Measurements from ENCODE around the gene RFTN1.

Gene RFTN1

DNA sequence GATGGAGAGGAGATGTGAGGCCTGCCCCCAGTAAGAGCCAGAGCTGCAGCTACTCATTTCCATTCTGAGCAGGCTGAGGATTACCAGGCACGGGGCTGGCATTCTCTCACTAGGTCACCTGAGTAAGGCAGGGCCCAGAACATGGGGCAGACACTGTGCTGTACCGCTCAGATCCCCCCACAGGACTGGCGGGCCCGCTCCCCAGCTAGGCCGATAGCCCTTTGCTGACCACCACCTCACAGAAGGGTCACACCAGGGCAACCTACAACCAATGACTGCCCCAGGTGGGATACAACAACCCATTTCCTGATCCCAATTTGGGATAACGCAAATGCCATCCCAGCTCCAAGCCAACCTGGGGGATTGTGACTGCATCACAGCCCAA lies 195.9 kb downstream of the RFTN1 start:
- no peaks in the 10 kb centered on the region for H3K27me3 ChIP-seq (ENCODE audit: control insufficient read depth, low read length)
- peaks cover 15% of the 10 kb centered on the region for H3F3A ChIP-seq (ENCODE audit: control insufficient read depth, insufficient read depth)
- no peaks in the 10 kb centered on the region for H3K9me2 ChIP-seq (replicated peaks; ENCODE audit: control insufficient read depth, low read length)
- H3K9me3 ChIP-seq (ENCODE audit: control insufficient read depth, insufficient read depth, low read length) = no peaks in the 10 kb centered on the region
- H3K36me3 ChIP-seq (ENCODE audit: control insufficient read depth, low read length) = peaks cover 99% of the 10 kb centered on the region
- H3K4me2 ChIP-seq (ENCODE audit: low read length) = no peak overlapping the region
- H3K4me3 ChIP-seq (ENCODE audit: low read length) = no peak overlapping the region
- peaks cover 7% of the 10 kb centered on the region; the same call in 1 of the 2 replicates for H4K20me1 ChIP-seq (ENCODE audit: control insufficient read depth, insufficient read depth, low read depth, low read length)
- H3K27ac ChIP-seq (ENCODE audit: low read depth, low read length) = no peak overlapping the region
- no peak for TF ChIP-seq EZH2phosphoT487 (IDR thresholded peaks at IDR 0.05; ENCODE audit: borderline replicate concordance, low read length)
- no peak for TF ChIP-seq CTCF (IDR thresholded peaks at IDR 0.05; ENCODE audit: low read depth, low read length, poor library complexity, severe bottlenecking)
- peaks cover 26% of the 10 kb centered on the region for H3K79me2 ChIP-seq (ENCODE audit: control insufficient read depth, low read length)
- peaks cover 3% of the 10 kb centered on the region; the same call in 1 of the 2 replicates for H3K4me1 ChIP-seq (ENCODE audit: control insufficient read depth, low read length)

GRCh38 chr3:16316847-16317560 lies 196.5 kb downstream of the RFTN1 start:
- TF ChIP-seq EZH2phosphoT487 (IDR thresholded peaks at IDR 0.05; ENCODE audit: borderline replicate concordance, low read length) = no peak
- TF ChIP-seq CTCF (IDR thresholded peaks at IDR 0.05; ENCODE audit: low read depth, low read length, poor library complexity, severe bottlenecking) = no peak
- Histone ChIP-seq H3K27ac (ENCODE audit: low read depth, low read length) (no peak overlapping the region), H3K27me3 (ENCODE audit: control insufficient read depth, low read length) (no peaks in the 10 kb centered on the region), H3K36me3 (ENCODE audit: control insufficient read depth, low read length) (peaks cover 99% of the 10 kb centered on the region), H3K4me2 (ENCODE audit: low read length) (no peak overlapping the region), H3K4me1 (ENCODE audit: control insufficient read depth, low read length) (peaks cover 9% of the 10 kb centered on the region; the same call in 1 of the 2 replicates), H3K9me3 (ENCODE audit: control insufficient read depth, insufficient read depth, low read length) (no peaks in the 10 kb centered on the region), H4K20me1 (ENCODE audit: control insufficient read depth, insufficient read depth, low read depth, low read length) (peaks cover 7% of the 10 kb centered on the region; the same call in 1 of the 2 replicates), H3K9me2 (replicated peaks; ENCODE audit: control insufficient read depth, low read length) (no peaks in the 10 kb centered on the region), H3K79me2 (ENCODE audit: control insufficient read depth, low read length) (peaks cover 26% of the 10 kb centered on the region), H3F3A (ENCODE audit: control insufficient read depth, insufficient read depth) (peaks cover 17% of the 10 kb centered on the region), H3K4me3 (ENCODE audit: low read length) (no peak overlapping the region)

GRCh38 chr3:16316396-16316795 lies 197.1 kb downstream of the RFTN1 start:
- H3K36me3 ChIP-seq (ENCODE audit: control insufficient read depth, low read length) = peaks cover 99% of the 10 kb centered on the region
- peaks cover 12% of the 10 kb centered on the region; the same call in 1 of the 2 replicates for H3K4me1 ChIP-seq (ENCODE audit: control insufficient read depth, low read length)
- TF ChIP-seq CTCF (IDR thresholded peaks at IDR 0.05; ENCODE audit: low read depth, low read length, poor library complexity, severe bottlenecking) = no peak
- TF ChIP-seq EZH2phosphoT487 (IDR thresholded peaks at IDR 0.05; ENCODE audit: borderline replicate concordance, low read length) = no peak
- H3K9me2 ChIP-seq (replicated peaks; ENCODE audit: control insufficient read depth, low read length) = no peaks in the 10 kb centered on the region
- H3F3A ChIP-seq (ENCODE audit: control insufficient read depth, insufficient read depth) = peaks cover 23% of the 10 kb centered on the region
- peaks cover 7% of the 10 kb centered on the region; the same call in 1 of the 2 replicates for H4K20me1 ChIP-seq (ENCODE audit: control insufficient read depth, insufficient read depth, low read depth, low read length)
- no peaks in the 10 kb centered on the region for H3K9me3 ChIP-seq (ENCODE audit: control insufficient read depth, insufficient read depth, low read length)
- H3K4me2 ChIP-seq (ENCODE audit: low read length) = no peak overlapping the region
- no peak overlapping the region for H3K27ac ChIP-seq (ENCODE audit: low read depth, low read length)
- H3K27me3 ChIP-seq (ENCODE audit: control insufficient read depth, low read length) = no peaks in the 10 kb centered on the region
- peaks cover 26% of the 10 kb centered on the region for H3K79me2 ChIP-seq (ENCODE audit: control insufficient read depth, low read length)
- H3K4me3 ChIP-seq (ENCODE audit: low read length) = no peak overlapping the region

Measured in DOHH2 (cell line).